Measurements from ENCODE around the gene MTCP1.
A peak's percentile ranks its signal among the peaks of the same experiment; 100 is the strongest.

The MTCP1 gene, protein sequence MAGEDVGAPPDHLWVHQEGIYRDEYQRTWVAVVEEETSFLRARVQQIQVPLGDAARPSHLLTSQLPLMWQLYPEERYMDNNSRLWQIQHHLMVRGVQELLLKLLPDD

DNA sequence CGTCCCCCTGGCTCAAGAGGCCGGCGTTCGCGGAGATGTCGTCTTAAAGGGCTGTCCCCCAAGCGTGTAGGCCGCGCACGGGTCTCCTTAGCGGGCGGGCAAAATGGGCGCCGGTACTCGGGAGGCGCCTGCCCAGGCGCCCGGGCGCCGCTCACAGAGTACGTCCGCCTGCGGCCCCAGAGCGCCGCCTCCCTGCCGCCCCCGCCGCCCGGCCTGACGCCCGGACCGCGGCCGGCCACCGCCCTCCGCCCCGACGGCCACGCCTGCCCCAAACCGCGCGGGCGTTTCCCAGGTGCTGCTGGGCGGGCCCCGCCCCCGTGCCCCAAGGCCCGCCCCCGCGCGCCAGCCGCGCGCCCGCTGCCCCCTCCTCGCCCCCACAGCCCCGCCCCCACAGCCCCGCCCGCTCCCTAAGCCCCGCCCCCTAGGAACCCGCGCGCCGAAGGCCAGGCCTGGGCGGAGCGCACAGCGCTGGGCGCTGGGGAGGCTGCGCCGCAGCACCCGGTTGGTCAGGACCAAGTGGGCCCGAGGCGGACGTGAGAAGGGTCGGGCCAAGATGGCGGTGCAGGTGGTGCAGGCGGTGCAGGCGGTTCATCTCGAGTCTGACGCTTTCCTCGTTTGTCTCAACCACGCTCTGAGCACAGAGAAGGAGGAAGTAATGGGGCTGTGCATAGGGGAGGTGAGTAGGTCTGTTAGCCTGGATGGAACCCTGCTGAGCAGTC lies at the start of gene MTCP1, which contains the start of the genes BRCC3 and CMC4:
MTCP1 (minus strand) TSS at position 162 of the 719 bp plus-strand sequence. CDS start 5,126 bp downstream, outside the sequence.
BRCC3 (plus strand) TSS at position 534 of the 719 bp plus-strand sequence; CDS start at position 554, 20 bp downstream.
CMC4 (minus strand) TSS at position 162 of the 719 bp plus-strand sequence. CDS start 7,113 bp downstream, outside the sequence.
- H3K4me1 ChIP-seq (ENCODE audit: insufficient read depth, low read length) = peaks cover 8% of the 10 kb centered on the region
- H3K9me3 ChIP-seq (ENCODE audit: low read length) = no peaks in the 10 kb centered on the region
- no peaks in the 10 kb centered on the region for H3K27me3 ChIP-seq (ENCODE audit: insufficient read depth, low read length)
- H3K36me3 ChIP-seq (ENCODE audit: insufficient read depth, low read length) = peaks cover 3% of the 10 kb centered on the region
- H3K4me3 ChIP-seq (ENCODE audit: low read length) = peak within 1 kb of the TSS; percentile 90
- H2AFZ ChIP-seq (ENCODE audit: low read depth, low read length) = peak within 1 kb of the TSS; percentile 87

DNA sequence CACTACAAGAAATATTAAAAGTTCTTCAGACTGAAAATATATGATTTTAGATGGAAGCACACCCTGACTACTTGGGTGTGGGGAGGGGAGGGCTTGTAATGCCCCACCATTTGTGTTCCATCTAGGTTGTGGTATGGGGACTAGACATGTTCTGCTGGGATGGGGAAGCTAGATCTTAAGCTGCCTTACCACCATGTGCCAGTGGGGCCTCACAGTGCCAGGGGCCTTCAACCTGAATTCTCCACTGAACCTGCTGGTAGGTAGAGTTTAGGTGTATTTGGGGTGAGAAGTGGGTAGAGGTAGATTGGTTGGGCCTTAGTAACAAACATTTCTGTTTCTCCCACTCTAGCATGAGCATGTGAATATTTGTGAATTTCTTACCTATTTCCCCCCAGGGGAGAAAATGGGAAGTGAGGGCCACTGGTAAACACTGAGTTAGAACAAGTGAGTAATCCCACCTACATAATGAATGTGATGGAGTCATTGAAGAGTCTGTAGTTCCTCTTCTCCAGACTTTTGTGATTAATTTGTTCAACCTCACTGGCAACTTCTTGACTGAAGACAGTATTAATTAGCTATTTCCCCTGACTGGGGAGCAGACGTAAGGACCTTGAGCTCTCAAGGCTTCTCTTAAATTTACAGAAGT lies 44.4 kb upstream of the MTCP1 start:
- H2AFZ ChIP-seq (ENCODE audit: low read depth, low read length) = no peak overlapping the region
- peaks cover 13% of the 10 kb centered on the region for H3K36me3 ChIP-seq (ENCODE audit: insufficient read depth, low read length)
- H3K4me1 ChIP-seq (ENCODE audit: insufficient read depth, low read length) = no peaks in the 10 kb centered on the region
- no peaks in the 10 kb centered on the region for H3K27me3 ChIP-seq (ENCODE audit: insufficient read depth, low read length)
- H3K4me3 ChIP-seq (ENCODE audit: low read length) = no peak overlapping the region
- H3K9me3 ChIP-seq (ENCODE audit: low read length) = no peaks in the 10 kb centered on the region

DNA sequence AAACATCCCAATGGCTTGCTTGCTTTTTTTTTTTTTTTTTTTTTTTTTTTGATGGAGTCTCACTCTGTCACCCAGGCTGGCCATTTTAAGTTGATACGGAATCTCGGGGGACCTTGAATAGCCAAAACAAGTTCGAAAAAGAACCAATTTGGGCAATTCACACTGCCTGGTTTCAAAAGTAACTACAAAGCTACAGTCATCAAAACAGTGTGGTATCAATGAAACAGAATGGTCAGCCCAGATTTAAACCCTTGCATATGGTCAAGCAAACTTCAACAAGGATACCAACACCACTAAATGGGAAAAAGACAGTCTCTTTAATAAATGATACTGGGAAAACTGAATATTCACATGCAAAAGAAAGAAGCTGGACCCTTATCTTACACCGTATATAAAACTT lies 42.2 kb upstream of the MTCP1 start:
- H3K9me3 ChIP-seq (ENCODE audit: low read length) = no peaks in the 10 kb centered on the region
- no peaks in the 10 kb centered on the region for H3K27me3 ChIP-seq (ENCODE audit: insufficient read depth, low read length)
- H3K4me1 ChIP-seq (ENCODE audit: insufficient read depth, low read length) = no peaks in the 10 kb centered on the region
- H3K36me3 ChIP-seq (ENCODE audit: insufficient read depth, low read length) = peaks cover 11% of the 10 kb centered on the region
- no peak overlapping the region for H3K4me3 ChIP-seq (ENCODE audit: low read length)
- no peak overlapping the region for H2AFZ ChIP-seq (ENCODE audit: low read depth, low read length)

DNA sequence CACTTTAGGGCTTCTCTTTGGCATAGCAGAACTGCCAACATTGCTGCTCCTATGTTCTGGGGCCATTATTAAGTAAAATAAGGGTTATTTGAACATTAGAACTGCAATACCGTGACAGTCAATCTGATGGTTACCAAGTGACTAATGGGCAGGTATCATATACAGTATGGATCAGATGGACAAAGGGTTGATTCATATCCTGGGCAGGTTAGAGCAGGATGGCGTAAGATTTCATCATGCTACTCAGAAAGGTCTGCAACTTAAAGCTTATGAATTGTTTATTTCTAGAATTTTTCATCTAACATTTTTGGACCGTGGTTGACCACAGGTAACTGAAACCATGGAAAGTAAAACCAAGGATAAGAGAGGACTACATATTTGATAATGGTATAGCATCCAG lies 41.2 kb upstream of the MTCP1 start:
- Histone ChIP-seq H3K4me1 (ENCODE audit: insufficient read depth, low read length) (no peaks in the 10 kb centered on the region), H3K9me3 (ENCODE audit: low read length) (no peaks in the 10 kb centered on the region), H2AFZ (ENCODE audit: low read depth, low read length) (no peak overlapping the region), H3K27me3 (ENCODE audit: insufficient read depth, low read length) (no peaks in the 10 kb centered on the region), H3K4me3 (ENCODE audit: low read length) (no peak overlapping the region), H3K36me3 (ENCODE audit: insufficient read depth, low read length) (peaks cover 11% of the 10 kb centered on the region)

DNA sequence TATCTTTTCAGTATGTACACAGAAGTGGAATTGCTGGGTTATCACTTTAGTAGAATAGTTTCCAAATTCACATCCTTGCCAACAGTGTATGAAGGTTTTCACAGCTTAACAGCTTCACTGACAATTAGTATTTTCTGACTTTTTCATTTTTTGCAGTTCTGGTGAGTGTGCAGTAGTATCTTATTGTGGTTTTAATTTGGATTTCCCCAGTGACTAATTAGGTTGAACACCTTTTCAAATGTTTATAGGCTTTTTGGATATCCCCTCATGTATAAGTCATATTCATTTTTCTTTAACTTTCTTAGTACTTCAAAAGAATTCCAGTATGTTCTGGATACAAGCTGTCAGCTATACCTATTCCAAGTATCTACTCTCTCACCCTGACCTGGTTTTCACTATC lies 37.5 kb upstream of the MTCP1 start:
- H3K4me3 ChIP-seq (ENCODE audit: low read length) = no peak overlapping the region
- peaks cover 2% of the 10 kb centered on the region for H3K36me3 ChIP-seq (ENCODE audit: insufficient read depth, low read length)
- H2AFZ ChIP-seq (ENCODE audit: low read depth, low read length) = no peak overlapping the region
- H3K4me1 ChIP-seq (ENCODE audit: insufficient read depth, low read length) = no peaks in the 10 kb centered on the region
- H3K9me3 ChIP-seq (ENCODE audit: low read length) = no peaks in the 10 kb centered on the region
- no peaks in the 10 kb centered on the region for H3K27me3 ChIP-seq (ENCODE audit: insufficient read depth, low read length)

DNA sequence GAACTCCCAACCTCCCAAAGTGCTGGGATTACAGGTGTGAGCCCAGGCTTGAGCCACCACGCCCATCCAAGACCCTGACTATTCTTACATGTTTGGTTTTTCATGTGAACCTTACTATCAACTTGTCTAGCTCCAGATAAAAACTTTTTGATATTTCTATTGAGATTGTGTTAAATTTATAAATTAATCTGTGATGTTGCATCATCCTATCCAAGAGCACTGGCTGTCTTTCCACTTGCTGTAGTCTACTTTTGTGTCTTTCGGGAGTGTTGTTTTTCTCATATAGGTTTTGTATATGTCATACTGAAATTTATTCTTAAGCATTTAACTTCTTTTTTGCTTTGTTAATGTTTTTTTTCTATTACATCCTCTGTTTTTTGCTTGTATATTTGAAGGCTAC lies 35.0 kb upstream of the MTCP1 start:
- Histone ChIP-seq H3K27me3 (ENCODE audit: insufficient read depth, low read length) (no peaks in the 10 kb centered on the region), H3K4me1 (ENCODE audit: insufficient read depth, low read length) (no peaks in the 10 kb centered on the region), H3K36me3 (ENCODE audit: insufficient read depth, low read length) (peaks cover 2% of the 10 kb centered on the region), H2AFZ (ENCODE audit: low read depth, low read length) (no peak overlapping the region), H3K4me3 (ENCODE audit: low read length) (no peak overlapping the region), H3K9me3 (ENCODE audit: low read length) (no peaks in the 10 kb centered on the region)

DNA sequence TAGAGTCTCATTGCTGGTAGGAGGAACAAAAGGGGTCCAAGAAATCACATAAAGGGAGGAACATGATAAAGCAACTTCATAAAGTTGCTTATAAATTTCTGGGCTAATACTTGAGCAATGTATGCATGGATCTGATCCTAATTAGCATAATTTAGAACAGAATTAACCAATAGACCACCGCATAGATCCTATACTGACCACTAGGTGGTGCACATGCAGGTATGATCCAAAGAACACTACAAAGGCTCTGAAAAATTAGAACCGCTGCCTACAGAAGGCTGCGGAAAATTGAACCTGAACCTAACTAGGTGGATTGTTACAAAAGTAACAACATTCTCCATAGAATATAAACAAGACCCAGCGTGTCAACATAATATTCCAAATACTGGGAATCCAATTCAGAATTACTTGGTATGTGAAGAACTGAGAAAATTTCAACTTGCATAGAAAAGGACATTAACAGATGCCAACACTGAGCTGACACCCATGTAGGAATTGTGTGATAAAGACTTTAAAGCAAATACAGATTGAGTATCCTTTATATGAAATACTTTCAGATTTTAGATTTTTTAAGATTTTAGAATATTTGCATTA lies 23.6 kb upstream of the MTCP1 start:
- Histone ChIP-seq H3K4me3 (ENCODE audit: low read length) (no peak overlapping the region), H3K27me3 (ENCODE audit: insufficient read depth, low read length) (no peaks in the 10 kb centered on the region), H2AFZ (ENCODE audit: low read depth, low read length) (no peak overlapping the region), H3K36me3 (ENCODE audit: insufficient read depth, low read length) (peaks cover 1% of the 10 kb centered on the region), H3K9me3 (ENCODE audit: low read length) (no peaks in the 10 kb centered on the region), H3K4me1 (ENCODE audit: insufficient read depth, low read length) (no peaks in the 10 kb centered on the region)

DNA sequence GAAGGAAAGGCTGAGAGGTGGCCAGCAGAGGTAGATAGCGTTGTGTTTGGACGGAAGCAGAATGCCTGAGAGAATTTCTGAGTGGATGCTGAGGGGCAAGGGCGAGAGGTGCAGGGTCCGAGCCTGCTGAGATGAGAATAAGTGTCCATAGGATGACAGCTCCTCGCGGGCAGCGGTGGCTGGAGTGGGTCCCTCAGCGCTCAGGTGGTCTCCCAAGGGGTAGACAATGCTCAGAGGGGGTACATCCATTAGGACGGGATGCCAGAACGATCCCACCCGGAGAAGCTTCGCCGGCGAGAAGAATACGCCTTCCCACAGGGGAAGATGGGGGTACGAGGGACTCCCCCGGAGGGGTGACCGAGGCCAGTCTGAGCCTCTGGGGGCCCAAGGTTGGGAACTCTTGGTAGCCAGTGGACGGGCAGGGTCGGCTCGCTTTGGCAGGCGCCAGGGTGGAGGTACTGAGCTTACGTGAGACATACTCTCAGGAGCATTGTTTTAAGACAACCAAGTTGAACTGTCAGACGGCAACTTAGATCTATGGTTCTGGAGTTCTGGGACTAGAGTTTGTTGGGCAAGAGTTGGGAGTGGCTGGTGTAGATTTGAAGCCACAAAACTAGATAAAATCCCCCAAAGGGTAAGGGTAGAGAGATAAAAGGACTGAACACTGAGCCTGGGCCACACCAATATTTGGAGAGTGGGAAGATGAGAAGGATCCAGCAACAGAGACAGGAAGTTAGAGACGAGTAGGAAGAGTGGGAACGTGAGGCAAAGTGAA lies 16.2 kb upstream of the MTCP1 start:
- no peak overlapping the region for H2AFZ ChIP-seq (ENCODE audit: low read depth, low read length)
- no peaks in the 10 kb centered on the region for H3K27me3 ChIP-seq (ENCODE audit: insufficient read depth, low read length)
- H3K36me3 ChIP-seq (ENCODE audit: insufficient read depth, low read length) = peaks cover 20% of the 10 kb centered on the region
- no peak overlapping the region for H3K4me3 ChIP-seq (ENCODE audit: low read length)
- no peaks in the 10 kb centered on the region for H3K4me1 ChIP-seq (ENCODE audit: insufficient read depth, low read length)
- H3K9me3 ChIP-seq (ENCODE audit: low read length) = no peaks in the 10 kb centered on the region

DNA sequence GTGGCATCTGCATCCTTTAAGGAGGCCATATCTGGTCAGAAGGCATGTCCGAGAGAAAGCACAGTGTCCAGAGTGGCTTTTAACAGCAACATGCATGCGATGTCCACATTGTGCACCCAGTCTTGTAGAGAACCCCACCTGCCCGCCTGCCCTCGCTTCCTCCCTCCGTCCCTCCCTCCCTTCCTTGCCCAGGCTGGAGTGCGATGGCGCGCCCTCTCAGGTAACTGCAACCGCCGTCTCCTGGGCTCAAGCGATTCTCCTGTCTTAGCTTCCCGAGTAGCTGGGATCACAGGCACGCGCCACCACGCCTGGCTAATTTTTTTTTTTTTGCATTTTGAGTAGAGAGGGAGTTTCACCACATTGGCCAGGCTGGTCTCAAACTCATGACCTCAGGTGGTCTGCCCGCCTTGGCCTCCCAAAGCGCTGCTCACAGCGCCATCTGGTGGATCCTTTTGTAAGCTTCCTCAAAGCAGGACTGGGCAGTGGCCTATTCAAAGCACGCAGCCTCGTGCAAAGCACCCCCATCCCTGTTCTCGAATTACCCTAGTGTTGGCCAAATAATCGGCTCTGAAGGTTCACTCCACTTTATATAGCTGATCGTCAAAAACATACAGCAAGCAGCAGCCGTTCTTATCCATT lies 15.4 kb upstream of the MTCP1 start:
- H3K9me3 ChIP-seq (ENCODE audit: low read length) = no peaks in the 10 kb centered on the region
- peaks cover 20% of the 10 kb centered on the region for H3K36me3 ChIP-seq (ENCODE audit: insufficient read depth, low read length)
- H3K4me1 ChIP-seq (ENCODE audit: insufficient read depth, low read length) = no peaks in the 10 kb centered on the region
- no peak overlapping the region for H2AFZ ChIP-seq (ENCODE audit: low read depth, low read length)
- no peaks in the 10 kb centered on the region for H3K27me3 ChIP-seq (ENCODE audit: insufficient read depth, low read length)
- H3K4me3 ChIP-seq (ENCODE audit: low read length) = no peak overlapping the region

DNA sequence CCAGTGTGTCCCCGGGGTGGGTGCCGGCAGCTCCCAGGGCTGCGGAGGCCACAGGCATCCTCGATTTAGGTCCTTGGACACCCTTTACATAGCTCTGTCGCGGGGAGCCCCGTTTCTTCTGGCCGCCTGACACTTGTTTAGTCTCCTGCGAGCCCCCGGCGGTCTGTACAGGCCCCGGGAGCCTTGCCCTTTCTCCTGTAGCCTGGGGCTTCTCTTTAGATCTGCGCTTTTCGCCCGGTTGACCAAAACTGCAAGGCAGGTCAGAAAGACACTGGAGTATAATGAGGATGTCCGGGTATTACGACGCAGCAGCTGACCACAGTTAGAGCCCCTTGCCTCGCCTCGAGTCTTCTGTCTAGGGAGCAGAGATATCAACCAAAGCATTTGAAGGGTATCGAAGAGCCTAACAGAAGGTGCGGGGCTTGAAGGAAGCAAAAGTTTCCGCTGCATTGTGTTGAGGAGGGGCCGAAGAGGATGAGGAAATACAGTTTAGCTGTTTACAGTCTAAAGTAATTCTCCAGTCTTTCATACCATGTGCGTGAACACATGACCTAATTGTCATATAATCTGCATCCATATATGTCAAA lies 851 bp upstream of the MTCP1 start:
- H3K9me3 ChIP-seq (ENCODE audit: low read length) = no peaks in the 10 kb centered on the region
- peak overlapping the region; percentile 45 for H2AFZ ChIP-seq (ENCODE audit: low read depth, low read length)
- no peaks in the 10 kb centered on the region for H3K27me3 ChIP-seq (ENCODE audit: insufficient read depth, low read length)
- peaks cover 8% of the 10 kb centered on the region for H3K4me1 ChIP-seq (ENCODE audit: insufficient read depth, low read length)
- peak overlapping the region; percentile 90 for H3K4me3 ChIP-seq (ENCODE audit: low read length)
- peaks cover 3% of the 10 kb centered on the region for H3K36me3 ChIP-seq (ENCODE audit: insufficient read depth, low read length)

DNA sequence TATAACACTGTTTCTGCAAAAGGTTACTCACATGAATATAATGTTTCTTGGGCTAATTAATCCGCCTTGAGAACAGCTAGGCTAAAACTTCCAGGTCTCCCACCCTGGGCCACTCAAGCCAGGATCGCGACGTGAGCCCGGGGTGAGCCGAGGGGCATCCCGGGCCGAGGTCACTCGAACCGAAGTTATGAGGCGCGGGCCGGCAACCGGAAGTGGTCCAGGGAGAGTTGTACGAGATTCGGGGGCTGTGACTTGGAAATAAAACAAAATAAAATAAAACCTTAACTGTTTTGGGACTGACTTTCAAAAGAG lies 317 bp downstream of the MTCP1 start:
- H3K36me3 ChIP-seq (ENCODE audit: insufficient read depth, low read length) = peaks cover 3% of the 10 kb centered on the region
- no peaks in the 10 kb centered on the region for H3K9me3 ChIP-seq (ENCODE audit: low read length)
- peak overlapping the region; percentile 87 for H2AFZ ChIP-seq (ENCODE audit: low read depth, low read length)
- peak overlapping the region; percentile 69 for H3K4me3 ChIP-seq (ENCODE audit: low read length)
- H3K27me3 ChIP-seq (ENCODE audit: insufficient read depth, low read length) = no peaks in the 10 kb centered on the region
- H3K4me1 ChIP-seq (ENCODE audit: insufficient read depth, low read length) = peaks cover 8% of the 10 kb centered on the region

DNA sequence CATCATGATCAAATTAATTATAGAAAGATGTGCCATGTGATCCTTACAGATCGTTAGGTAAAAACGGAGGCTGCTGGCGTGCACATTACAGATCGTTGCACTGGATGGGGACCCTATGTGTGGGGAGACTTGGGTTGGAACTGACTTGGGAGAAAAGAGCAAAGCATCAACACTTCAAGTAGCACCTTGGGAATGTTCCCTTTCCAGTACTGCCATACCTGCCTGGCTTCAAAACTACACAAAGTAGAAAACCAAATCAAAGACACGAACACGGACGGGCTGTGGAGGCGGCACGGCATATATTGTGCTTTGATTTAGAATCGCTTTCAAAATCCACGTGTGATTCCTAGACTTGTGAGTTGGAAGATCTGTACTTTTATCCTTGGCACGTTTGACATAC lies 898 bp downstream of the MTCP1 start:
- Histone ChIP-seq H3K4me1 (ENCODE audit: insufficient read depth, low read length) (peaks cover 8% of the 10 kb centered on the region), H3K4me3 (ENCODE audit: low read length) (peak overlapping the region; percentile 69), H3K27me3 (ENCODE audit: insufficient read depth, low read length) (no peaks in the 10 kb centered on the region), H2AFZ (ENCODE audit: low read depth, low read length) (no peak overlapping the region), H3K36me3 (ENCODE audit: insufficient read depth, low read length) (peaks cover under 1% of the 10 kb centered on the region), H3K9me3 (ENCODE audit: low read length) (no peaks in the 10 kb centered on the region)

Data from neuron (in vitro differentiated cells).